IMR-90 (cell line): ENCODE measurements around the gene FHDC1.

ENCODE experiments used
- BHLHE40 ChIP-seq: fragments of 150-350 bp; IDR thresholded peaks from 2 replicates; pipeline ENCODE4 v1.6.1; 2016; ENCODE audit warnings: mild to moderate bottlenecking, low read depth, low read length
- FOS ChIP-seq: fragments of 150-350 bp; IDR thresholded peaks from 2 replicates; pipeline ENCODE4 v1.6.1; 2016; ENCODE audit warnings: low read depth, low read length
- NFE2L2 ChIP-seq: fragments of 150-350 bp; IDR thresholded peaks from 2 replicates; pipeline ENCODE4 v1.6.1; 2016; ENCODE audit warnings: low read depth, mild to moderate bottlenecking, low read length
- POLR2A ChIP-seq: IDR thresholded peaks from 2 replicates; pipeline ENCODE4 v1.6.1; 2012; ENCODE audit warnings: mild to moderate bottlenecking, low read depth, low read length
- SMC3 ChIP-seq: fragments of 150-350 bp; IDR thresholded peaks from 2 replicates; pipeline ENCODE4 v1.6.1; 2016; ENCODE audit warnings: low read depth, mild to moderate bottlenecking, antibody characterized with exemption, low read length, moderate library complexity
- USF2 ChIP-seq: fragments of 150-350 bp; IDR thresholded peaks from 2 replicates; pipeline ENCODE4 v1.6.1; 2017; ENCODE audit warnings: mild to moderate bottlenecking, antibody characterized with exemption, low read length, low read depth
- TF ChIP-seq, protein P1 (sequence below): conservative IDR thresholded peaks from 2 replicates; pipeline ENCODE4 v1.5.1; 2012; ENCODE audit warnings: mild to moderate bottlenecking, low read depth, low read length, improper control_type of control experiment

- no peak for TF ChIP-seq POLR2A
- TF ChIP-seq, protein P1, sequence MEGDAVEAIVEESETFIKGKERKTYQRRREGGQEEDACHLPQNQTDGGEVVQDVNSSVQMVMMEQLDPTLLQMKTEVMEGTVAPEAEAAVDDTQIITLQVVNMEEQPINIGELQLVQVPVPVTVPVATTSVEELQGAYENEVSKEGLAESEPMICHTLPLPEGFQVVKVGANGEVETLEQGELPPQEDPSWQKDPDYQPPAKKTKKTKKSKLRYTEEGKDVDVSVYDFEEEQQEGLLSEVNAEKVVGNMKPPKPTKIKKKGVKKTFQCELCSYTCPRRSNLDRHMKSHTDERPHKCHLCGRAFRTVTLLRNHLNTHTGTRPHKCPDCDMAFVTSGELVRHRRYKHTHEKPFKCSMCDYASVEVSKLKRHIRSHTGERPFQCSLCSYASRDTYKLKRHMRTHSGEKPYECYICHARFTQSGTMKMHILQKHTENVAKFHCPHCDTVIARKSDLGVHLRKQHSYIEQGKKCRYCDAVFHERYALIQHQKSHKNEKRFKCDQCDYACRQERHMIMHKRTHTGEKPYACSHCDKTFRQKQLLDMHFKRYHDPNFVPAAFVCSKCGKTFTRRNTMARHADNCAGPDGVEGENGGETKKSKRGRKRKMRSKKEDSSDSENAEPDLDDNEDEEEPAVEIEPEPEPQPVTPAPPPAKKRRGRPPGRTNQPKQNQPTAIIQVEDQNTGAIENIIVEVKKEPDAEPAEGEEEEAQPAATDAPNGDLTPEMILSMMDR = no peak
- TF ChIP-seq BHLHE40 = no peak
- no peak for TF ChIP-seq SMC3
- no peak for TF ChIP-seq NFE2L2
- TF ChIP-seq USF2 = no peak
- no peak for TF ChIP-seq FOS
Observed at GRCh38 chr4:152965611-152966010, 29.5 kb downstream of the FHDC1 start.
